HG03064 (cell line): Measurements from ENCODE around the gene AHNAK.

Experiments used
- ATAC-seq: cut with Tn5 transposase; IDR thresholded peaks from one replicate; pipeline ENCODE4 v1.9.1; 2021; ENCODE audit warnings: low read depth; ENCODE audit not compliant: unreplicated experiment

AHNAK gene

DNA sequence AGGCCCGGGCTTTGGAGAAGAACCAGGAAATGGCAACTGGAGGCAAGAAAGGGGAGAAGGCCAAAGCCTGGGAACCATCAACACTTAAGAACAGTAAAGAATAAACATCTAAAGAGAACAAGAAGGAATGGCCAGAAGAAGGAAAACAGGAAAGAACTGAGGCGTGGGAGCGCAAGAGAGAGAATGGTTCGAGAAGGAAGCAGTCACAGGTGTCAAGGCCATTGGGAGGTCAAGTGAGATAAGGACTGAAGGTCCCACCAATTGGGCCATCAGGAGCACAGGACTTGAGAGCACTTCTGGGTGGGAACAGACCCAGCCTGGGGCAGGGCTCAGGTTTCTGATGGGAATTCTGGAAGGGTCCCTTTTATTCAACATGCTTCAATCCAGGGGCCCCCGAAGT, 128.5 kb downstream of the AHNAK start:
- no peak for ATAC-seq

DNA sequence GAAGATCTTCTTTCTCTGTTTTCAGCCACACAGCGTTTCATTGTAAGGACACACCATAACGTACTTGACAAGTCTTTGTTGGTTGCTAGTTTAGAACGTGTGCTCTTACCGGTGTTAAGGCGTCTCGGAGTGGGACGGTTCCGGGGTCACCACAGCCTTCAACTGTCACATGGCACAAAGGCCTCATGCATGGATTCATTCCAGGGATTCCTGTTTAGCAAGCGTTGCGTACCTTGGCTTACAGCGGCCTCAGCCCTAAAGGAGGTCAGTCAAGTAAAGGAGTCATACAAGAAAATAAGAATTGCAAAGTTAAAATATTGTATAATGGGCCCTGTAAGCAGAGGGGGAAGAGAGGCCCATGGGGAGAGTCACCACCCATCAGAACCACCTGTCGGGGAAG, 130.0 kb downstream of the AHNAK start:
- no peak for ATAC-seq

DNA sequence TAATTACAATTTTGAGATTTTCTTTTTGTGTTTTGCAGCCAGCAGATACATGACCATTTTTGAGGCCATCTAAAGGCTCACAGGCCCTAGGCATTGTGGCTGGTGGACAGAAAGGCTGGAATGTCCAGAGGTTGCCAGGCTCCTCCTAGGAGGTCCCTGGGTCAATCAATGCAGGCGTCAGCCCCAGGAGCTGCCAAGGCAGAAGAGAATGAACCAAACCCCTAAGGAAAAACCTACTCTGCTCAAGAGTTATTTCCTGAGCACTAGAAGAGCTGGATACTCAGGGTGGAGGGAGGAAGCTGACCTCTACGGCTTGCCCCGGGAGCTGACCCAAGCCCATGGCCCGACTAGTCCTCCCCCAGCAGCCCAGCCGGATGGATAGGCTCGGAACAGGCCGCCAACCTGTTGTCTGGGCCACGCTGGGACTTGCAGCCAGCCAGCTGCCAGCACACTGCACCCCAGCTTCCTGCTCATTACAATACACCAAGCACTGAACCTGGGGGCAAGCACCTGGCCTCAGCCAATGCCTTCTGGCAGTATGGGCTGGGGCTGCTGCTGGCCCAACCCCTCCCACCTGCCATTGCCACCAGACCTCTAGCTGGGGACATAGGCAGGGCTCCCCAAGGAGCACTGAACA, 133.4 kb downstream of the AHNAK start:
- ATAC-seq = no peak

DNA sequence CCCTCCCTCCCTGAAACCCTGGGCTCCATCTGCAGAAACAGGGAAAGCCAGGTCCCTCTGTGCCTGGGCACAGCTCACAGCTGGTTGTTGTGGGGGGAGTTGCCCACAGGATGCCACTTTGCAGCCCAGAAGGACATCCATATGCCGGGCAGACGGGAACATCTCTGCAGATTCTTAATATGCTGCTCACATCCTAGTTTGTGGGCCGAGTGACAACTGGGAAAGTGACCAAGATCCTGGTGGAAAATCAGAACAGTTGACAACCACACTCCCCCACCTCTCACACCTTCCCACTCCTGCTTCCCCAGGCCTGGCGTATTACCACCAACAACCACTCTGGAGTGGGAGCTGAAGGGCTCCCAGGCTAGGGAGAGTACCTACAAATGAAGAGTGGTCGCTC, 135.1 kb downstream of the AHNAK start:
- no peak for ATAC-seq

DNA sequence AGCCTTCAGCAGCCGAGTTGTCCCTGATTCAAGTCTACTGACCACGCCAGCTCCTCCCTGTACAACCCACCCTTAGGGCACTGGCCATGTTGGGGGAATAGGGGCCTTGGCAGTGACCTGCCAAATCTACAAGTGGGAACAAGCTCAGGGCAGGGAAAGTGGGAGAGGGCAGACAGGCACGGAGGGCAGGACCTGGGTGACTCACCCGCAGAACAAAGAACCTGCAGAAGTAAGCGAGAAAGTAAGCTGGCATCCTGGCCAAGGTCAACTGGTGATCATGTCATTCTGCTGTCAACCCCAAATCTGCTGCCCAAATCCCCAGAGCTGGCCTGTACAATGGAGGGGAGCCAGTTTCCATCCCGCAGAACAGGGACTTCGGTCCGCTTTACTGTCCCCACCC, 135.6 kb downstream of the AHNAK start:
- no peak for ATAC-seq

DNA sequence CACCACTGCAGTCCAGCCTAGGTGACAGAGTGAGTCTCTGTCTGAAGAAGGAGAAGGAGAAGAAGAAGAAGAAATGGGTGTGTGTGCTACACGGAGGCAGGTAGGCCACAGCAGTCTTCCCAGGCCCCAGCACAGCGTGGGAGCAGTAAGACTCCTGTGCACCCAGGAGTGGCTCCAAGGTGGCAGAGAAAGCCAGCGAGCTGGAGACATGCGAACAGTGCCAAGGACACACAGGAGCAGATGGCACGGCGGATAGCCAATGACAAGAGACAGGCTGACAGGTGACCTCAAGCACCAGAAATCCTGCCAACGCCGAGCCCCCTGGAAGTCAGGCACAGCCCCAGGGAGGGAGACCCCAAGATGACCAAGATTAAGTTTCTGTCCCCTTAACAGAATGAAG, 136.8 kb downstream of the AHNAK start:
- no peak for ATAC-seq

DNA sequence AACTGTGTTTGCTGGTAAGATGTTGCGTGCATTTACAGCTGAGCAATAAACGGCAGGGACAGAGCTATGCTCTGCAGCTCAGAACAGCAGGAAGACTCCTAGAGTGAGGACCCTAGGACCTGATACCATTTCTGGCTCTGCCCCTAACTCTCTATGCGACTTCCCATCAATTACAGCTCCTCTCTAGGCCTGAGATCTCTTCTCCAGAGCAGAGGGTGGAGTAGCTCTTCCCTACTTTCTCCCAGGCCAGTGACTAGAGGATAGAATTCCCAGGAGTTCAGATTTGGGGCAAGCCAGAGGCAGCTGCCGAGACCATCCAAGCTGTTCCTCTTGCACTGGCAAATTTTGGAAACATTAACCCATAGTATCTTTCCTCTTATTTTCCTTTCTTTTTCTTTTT, 140.6 kb downstream of the AHNAK start:
- no peak for ATAC-seq

DNA sequence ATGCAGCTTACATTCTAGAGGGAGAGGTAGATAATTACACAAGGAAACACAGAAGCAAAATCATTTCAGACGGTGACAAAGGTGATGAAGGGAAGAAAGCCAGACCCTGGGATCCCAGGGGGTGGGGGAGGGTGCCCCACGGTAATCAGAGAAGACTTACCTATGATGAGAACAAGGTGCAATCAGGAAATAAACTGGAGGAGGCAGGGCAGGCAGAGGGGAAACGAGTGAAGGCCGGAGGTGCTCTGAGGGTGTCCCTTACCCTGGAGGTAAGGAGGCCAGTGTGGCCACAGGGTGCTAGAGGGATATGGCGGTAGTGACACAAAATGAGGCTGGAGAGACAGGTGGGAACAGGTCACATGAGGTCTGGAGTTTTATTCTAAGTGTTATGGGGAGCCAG, 141.7 kb downstream of the AHNAK start:
- ATAC-seq = no peak

DNA sequence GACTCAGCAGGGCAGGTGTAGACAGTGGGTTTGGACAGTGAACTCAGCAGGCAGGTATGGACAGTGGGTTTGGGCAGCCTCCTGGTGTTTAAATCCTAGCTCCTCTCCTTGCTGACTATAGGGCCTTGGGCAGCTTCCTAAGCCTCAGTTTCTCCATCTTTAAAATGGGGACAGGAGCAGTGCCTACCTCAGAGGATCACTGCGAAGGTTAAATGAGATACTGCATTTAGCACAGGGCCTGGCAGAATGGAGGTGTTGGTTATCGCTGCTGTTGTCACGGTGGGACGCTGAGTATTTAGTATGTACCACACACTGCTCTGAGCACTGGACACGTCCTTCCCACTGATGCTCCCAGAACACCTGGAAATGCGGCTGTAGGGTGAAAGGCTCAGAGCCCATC, 142.2 kb downstream of the AHNAK start:
- no peak for ATAC-seq

DNA sequence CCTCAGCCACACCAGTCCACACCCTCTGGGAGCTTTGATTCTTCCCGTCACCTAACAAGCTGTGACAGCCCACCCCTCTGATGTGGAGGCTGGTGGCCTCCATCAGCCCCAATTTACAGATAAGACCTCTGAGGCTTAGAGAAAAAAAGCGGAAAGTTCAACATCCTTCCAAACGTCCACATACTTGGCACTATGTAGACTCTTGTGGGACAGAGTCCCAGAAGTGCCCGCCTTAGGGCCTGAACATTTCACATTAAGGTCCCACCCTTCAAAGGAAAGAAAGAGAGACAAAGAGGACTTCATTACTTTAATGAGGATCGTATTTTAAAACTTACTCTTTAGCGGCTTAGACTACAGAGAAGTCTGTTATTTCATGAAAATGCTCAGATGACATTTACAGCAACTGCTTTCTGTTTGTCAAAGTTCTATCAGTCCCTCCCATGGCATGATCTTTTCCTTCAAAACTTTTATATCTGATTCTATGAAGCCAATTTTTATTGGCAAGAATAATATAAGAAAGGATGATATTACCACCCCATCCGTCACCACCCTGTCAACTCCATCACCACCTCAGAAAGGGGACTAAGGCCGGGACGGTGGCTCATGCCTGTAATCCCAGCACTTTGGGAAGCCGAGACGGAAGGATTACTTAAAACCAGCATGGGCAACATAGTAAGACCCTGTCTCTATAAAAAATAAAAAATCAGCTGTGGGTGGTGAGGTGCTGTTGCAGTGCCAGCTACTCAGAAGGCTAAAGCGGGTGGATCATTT, 143.5 kb downstream of the AHNAK start:
- no peak for ATAC-seq

DNA sequence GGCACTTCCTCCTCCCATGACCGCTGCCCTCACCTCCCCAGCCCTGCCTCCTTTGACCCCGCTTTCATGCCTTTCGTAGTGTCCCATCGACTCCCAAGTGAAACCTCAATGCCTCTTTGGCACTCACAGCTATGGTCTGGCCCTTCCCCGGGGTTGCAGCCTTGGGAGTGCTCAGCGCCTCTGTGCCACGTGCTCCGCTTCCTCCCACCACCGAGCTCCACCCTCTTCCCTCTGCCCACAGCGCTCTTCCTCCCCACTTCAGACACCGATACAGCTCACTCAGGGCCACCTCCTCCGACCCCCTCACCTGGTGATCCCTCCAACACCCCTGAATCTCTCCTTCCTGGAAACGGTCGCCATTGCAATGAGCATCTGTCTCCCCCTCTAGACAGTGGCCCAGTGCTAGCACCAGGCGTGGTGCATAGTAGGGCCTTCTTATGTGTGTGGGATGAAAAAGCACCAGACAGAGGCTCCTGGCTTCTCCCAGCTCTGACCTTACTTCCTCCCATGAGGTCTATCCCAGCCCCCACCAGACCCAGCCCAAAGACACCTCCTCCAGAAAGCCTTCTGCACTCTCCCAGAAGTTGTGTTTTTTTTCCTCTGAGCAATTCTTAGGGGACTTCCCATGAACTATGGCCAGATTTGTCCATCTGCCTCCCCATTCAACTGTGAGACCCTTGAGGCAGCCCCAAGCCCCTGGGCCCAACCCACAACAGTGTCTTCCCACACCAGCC, 144.2 kb downstream of the AHNAK start:
- ATAC-seq = no peak

DNA sequence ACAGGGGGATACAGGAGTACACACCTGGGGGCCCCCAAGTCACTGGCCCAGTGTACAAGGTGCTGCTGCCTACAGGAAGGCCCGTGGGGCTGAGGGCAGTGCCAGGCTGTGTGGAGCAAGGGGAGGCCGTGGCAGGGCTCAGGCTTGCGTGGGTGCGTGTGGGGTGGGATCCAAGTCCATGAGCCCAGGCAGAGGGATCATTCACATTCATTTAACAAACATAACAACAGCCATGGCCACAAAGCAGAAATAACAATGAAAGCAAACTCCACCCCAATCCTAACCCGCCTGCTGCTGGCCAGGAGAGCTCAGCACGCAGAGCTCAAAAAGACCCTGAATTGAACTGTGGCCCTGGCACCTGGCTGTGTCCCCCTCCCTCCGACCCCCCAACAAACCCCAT, 144.8 kb downstream of the AHNAK start:
- ATAC-seq = no peak

DNA sequence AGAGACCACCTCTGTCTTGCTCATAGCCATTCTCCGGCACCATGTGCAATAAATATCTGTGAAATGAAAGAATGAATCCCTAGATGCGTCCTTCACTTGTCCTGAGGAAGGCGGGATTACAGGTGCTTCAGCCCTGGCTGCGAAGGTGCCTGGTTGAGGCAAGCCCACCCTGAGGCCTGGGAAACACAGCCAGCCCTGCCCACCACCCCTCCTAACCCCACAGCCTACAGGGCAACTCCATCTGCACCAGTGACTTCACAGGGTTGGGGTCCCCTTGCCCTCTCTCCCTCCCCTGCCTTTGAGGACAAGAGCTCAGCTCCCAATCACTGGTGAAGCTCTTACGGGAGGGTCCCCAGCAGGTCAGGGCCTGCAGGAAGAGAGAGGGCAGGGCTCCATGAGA, 145.2 kb downstream of the AHNAK start:
- ATAC-seq = no peak

DNA sequence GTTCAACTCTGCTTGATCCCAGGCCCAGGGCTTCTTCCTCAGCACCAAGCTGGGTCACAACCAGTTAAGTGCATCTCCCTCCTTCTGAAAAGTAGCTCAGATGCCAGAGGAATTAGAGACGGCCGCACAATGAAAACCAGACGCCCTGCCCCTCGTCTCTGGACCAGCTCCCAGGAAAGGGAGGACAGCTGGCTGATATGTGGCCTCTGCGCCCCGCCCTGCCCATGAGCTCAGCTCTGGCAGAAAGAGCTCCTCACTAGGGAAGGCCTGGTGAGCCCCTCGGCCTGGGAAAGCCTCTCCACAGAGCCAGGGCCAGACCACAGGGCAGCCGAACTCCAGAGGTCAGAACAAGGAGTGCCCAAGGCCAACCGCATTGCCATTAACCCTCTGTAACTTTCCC, 145.8 kb downstream of the AHNAK start:
- no peak for ATAC-seq

DNA sequence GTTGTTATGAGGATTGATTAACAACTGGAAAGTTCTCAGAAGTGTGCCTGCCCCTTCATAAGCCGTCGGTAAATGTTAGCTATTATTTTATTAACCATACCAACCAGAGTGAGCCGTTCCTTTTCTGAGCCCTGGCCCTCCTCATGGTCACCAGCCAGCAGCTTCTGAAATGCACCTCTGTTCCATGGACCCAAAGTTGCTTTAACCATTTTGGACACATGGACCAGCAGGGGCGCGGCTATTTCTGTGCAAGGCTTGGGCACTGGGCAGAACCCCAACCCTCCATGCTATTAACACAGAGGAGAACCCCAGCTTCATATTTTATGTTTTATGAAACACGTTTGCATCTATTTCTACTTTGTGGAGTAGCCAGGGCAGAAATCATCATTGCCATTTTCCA, 146.3 kb downstream of the AHNAK start:
- no peak for ATAC-seq

DNA sequence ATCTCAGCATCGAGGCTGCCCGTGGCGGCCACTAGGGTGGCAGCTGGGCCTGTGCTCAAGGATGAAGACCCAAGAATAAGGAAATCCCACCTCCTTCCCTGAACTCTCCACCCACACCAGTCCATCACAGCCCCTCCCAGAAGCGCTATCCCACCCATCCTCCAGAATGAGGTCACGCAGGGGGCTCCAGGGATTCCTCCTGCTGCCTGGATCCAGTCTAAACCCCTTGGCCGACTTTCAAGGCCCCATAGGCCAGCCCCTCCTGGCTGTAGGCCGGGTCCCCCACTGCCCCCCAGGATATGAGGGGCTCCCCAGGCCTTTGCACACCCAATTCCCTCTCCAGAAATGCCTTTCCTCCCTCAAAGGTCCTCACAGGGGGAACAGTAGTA, 146.7 kb downstream of the AHNAK start:
- ATAC-seq = no peak

DNA sequence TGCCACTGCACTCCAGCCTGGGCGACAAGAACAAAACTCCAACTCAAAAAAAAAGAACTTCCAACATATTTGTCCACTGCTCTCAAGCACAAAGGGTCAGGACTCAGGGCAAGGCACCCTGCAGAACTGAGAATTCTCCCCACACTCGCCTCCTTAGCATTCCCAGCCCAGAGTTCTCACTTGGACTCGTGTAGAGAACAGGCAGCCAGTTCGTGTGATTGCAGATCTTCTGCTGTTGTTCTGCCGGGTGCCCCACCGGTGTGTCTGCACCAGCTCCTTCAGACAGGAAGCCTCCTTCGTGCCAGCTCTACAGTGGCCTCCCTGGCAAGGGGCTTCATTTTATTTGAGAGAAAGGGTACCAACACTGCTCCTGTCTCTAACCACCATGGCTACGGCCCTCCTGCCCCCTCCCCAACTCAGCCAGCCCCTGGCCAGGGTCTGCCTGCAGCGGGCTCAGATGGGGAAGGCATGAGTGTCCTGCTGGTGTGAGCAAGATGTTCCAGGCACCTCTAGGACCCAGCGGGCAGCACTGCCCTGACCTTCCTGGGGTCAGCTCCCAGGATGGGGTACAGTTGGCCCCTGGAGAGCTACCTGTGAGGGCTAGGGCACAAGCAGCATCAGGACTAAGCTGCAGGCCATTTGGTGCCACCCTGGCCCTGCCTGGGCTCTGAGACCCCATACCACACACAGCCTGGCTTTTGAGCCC, 147.3 kb downstream of the AHNAK start:
- no peak for ATAC-seq

DNA sequence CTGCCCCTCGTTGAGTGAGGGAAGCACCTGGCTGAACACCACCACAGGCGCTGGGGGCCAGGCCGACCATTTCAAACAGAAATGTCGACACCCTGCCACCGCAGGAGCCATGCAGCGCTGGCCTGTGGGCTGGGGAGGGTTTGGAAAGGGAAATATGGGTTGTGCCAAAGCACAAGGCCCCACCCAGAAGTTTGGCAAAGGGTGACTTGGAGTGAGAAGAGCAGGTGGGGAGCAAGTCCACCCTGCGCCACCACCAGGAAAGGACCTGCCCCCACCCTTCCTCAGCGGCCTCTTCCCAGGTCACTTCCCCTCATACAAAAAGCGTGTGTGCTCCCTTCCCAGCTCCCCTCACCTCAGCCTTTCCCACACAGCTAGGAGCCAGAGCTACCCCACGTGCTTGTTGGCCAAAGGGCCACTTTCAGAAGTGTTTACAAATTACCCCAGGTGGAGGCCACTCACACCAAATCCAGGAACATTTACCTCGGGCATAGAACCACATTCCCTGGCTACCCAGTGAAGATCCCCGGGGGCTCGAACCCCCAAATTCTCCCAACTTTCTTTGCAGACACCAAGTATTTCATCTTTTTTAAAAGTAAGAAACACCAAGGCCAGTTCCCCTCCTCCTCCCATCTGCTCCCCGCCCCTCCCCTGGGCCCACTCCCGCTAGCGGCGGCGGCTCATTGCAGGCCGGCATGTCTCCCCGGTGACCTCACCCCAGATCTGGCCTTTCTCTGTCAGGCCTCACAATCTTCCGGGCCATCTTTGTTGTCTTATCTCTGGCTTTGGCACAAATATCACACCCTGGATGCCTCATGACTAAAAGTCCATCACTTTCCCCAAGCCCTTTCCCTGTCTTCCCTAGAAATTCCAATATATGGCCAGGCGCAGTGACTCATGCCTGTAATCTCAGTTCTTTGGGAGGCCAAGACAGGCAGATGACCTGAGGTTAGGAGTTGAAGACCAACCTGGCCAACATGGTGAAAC, 148.3 kb downstream of the AHNAK start:
- ATAC-seq = no peak

DNA sequence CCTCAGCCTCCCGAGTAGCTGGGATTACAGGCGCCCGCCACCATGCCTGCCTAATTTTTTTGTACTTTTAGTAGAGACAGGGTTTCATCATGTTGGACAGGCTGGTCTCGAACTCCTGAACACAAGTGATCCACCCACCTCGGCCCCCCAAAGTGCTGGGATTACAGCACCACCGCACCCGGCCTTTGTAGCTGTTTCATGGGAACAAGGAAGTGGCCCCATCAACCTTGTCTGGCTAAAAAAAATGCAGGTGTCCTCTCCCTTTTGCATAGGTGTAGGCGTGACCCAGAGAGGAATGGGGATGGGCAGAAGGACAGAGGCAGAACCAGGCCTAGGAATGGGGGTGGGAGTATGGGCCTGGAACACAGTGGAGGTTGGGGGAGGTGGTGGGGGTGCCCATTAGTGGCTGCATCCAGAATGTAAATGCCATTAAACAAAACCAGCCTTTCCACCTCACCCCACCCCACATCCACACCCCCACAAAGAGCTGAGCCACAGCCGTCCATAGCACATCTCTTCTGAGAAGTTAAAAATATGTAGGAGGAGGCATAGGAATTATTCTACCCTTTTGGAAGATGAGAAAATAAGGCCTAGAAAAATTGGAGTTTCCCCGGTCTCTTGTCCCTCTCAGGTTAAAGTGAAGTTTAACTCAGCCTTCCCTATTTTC, 150.6 kb downstream of the AHNAK start:
- no peak for ATAC-seq
